ENCODE results near the gene ARIH1.
"Not testable (repeated sequence)": the region's sequence is repeated elsewhere in the genome, so short reads cannot be mapped to it uniquely, and the experiment has no call there.

The ARIH1 gene

DNA sequence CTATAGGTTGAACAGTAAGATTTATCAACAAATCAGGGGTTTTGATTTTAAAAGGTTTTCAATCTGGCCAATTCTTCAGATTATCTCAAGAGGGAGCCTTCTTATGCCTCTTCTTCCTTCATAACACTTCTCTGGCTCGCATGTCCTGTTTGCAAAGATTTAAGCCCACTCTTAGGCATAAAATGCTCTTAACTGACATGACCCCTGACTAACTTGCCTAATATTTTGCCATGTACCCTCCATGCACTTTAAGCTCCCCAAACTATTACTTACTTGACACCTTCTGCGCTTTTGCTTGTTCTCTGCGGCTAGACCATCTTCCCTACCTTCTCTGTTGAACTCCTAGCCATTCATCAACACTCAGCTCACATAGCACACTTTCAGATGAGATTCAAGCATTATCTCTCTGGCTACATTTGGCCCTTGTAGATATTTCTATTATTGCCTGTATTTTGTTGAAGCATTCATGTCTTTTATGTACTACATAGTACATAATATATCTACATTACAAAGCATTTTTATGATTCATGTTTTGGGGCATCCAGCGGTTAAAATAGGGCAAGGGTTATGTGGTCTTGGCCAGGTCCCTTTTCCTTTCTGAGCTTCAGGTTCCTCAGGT lies 1.0 kb upstream of the ARIH1 start:
- DNase-seq (ENCODE audit: low spot score in 2 of 2) (no peak), ATAC-seq (replicated peaks; ENCODE audit: extremely low read depth, poor library complexity, severe bottlenecking) (no peak)
- H3K27ac Mint-ChIP-seq (ENCODE audit: low read depth), result peak overlapping the region; percentile 79
- no peaks in the 10 kb centered on the region for H3K27me3 Mint-ChIP-seq
- peak overlapping the region; percentile 95 for H3K4me3 Mint-ChIP-seq
- peaks cover 42% of the 10 kb centered on the region for H3K4me1 Mint-ChIP-seq
- H3K36me3 Mint-ChIP-seq (ENCODE audit: insufficient read depth), result peaks cover 33% of the 10 kb centered on the region
- no peaks in the 10 kb centered on the region for H3K9me3 Mint-ChIP-seq

DNA sequence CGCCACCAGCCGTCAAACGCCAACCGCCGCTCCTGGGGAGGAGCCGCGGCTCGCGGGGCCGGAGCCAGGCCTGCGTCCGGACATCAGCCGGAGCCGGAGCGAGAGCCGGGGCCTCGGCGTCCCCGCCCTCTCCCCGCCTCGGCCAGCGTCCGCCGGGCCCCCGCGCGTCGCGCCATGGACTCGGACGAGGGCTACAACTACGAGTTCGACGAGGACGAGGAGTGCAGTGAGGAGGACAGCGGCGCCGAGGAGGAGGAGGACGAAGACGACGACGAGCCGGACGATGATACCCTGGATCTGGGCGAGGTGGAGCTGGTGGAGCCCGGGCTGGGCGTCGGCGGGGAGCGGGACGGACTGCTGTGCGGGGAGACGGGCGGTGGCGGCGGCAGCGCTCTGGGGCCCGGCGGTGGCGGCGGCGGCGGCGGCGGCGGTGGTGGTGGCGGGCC lies 359 bp downstream of the ARIH1 start:
- Mint-ChIP-seq H3K27me3 (no peaks in the 10 kb centered on the region), H3K4me3 (peak overlapping the region; percentile 95), H3K36me3 (ENCODE audit: insufficient read depth) (peaks cover 42% of the 10 kb centered on the region), H3K9me3 (no peaks in the 10 kb centered on the region), H3K4me1 (peaks cover 55% of the 10 kb centered on the region), H3K27ac (ENCODE audit: low read depth) (peak overlapping the region; percentile 79)
- ATAC-seq (replicated peaks; ENCODE audit: extremely low read depth, poor library complexity, severe bottlenecking), result peak; percentile 5
- no peak for DNase-seq (ENCODE audit: low spot score in 2 of 2)

DNA sequence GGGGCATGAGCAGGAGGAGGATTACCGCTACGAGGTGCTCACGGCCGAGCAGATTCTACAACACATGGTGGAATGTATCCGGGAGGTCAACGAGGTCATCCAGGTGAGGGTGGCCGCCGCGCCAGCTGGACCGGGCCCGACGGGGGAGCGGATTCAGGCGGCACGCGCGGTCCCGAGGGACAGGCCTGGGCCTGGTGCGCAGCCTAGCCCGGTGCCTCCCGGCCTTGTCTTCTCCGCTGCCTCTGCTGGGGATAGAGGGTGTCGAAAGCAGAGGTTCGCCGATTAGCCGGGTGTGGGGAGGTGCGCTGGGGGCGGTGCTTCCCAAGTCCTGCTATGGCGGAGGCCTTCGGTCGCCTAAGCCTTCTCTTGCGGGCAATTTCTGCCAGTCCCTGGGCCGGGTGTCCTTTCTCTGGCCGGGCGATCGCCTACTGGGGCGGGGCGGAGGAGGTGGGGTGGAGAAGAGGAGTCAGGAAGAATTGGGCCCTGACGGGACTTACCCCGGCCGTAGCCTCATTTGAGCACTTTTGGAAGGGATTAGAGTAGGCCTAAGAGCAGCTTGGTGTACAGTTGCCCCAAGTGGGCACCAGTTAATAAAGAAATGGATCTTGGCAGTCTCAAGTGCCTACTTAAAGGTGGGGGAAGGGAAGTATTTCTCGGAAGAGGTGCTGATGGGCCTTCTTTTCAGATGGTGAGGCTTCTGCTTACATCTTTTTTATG lies 940 bp downstream of the ARIH1 start:
- Mint-ChIP-seq H3K9me3 (no peaks in the 10 kb centered on the region), H3K36me3 (ENCODE audit: insufficient read depth) (peaks cover 45% of the 10 kb centered on the region), H3K27me3 (no peaks in the 10 kb centered on the region), H3K27ac (ENCODE audit: low read depth) (peak overlapping the region; percentile 79), H3K4me1 (peaks cover 55% of the 10 kb centered on the region), H3K4me3 (peak overlapping the region; percentile 95)
- ATAC-seq (replicated peaks; ENCODE audit: extremely low read depth, poor library complexity, severe bottlenecking) (peak; percentile 66), DNase-seq (ENCODE audit: low spot score in 2 of 2) (peak; percentile 70 to 81)

DNA sequence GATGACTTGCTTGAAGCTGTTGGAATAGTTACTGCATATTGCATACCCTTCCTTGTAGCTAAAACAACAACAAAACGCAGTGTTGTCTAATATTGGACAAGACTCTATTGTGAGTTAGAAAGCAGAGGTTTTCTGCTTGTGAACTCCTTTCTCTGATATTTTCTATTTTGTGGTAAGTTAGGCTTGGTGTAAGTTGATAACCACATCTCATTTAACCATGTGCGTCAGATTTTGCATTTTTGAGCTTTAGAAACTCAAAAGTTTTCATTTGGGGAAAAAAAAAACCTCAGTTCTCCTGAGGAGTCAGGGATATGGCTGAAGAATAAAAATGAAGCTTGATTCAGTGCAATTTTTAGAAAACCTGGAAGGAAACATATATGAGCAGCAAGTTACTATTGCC lies 1.5 kb downstream of the ARIH1 start:
- no peak for ATAC-seq (replicated peaks; ENCODE audit: extremely low read depth, poor library complexity, severe bottlenecking)
- DNase-seq (ENCODE audit: low spot score in 2 of 2), result no peak
- Mint-ChIP-seq H3K27ac (ENCODE audit: low read depth) (peak overlapping the region; percentile 79), H3K27me3 (no peaks in the 10 kb centered on the region), H3K9me3 (no peaks in the 10 kb centered on the region), H3K4me1 (peaks cover 59% of the 10 kb centered on the region), H3K4me3 (peak overlapping the region; percentile 95), H3K36me3 (ENCODE audit: insufficient read depth) (peaks cover 50% of the 10 kb centered on the region)

DNA sequence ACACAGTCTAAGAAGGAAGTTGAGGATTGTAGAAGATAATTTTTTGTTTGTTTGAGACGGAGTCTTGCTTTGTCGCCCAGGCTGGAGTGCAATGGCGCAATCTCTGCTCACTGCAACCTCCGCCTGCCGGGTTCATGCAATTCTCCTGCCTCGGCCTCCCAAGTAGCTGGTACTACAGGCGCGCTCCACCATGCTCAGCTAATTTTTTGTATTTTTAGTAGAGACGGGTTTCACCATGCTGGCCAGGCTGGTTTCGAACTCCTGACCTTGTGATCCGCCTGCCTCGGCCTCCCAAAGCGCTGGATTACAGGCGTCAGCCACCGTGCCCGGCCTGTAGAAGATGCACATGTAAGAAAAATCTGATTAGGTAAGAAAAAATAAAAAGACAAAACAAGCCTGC lies 2.2 kb downstream of the ARIH1 start:
- H3K27me3 Mint-ChIP-seq; DNase-seq (ENCODE audit: low spot score in 2 of 2); H3K9me3 Mint-ChIP-seq; ATAC-seq (replicated peaks; ENCODE audit: extremely low read depth, poor library complexity, severe bottlenecking): not testable (repeated sequence)
- Mint-ChIP-seq H3K36me3 (ENCODE audit: insufficient read depth) (peaks cover 52% of the 10 kb centered on the region), H3K4me1 (peaks cover 62% of the 10 kb centered on the region), H3K4me3 (peak overlapping the region; percentile 95), H3K27ac (ENCODE audit: low read depth) (peak overlapping the region; percentile 57)

DNA sequence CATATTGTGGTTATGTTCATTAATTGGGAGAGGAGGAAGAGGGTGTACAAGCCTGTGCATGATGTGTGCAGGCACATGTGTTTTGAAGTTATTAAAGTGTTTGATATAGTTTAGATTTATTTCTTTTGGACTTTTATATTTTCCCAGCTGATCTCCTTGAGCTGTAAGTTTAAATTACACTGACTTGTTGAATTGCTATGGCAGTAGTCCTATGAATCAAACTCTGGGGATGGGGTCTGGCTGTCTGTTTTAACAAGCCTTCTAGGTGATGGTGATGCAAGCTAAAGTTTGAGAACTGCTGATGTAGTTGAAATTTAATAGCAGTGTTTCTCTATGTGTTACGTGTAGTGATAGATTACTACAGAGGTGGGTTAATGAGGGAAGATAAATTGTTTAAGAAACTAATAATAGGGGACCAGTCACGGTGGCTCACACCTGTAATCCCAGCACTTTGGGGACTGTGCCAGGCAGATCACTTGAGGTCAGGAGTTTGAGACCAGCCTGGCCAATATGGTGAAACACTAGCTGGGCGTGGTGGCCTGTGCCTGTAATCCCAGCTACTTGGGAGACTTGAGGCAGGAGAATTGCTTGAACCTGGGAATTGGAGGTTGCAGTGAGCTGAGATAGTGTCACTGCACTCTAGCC lies 7.0 kb downstream of the ARIH1 start:
- peaks cover 77% of the 10 kb centered on the region for H3K4me1 Mint-ChIP-seq
- H3K36me3 Mint-ChIP-seq (ENCODE audit: insufficient read depth), result peaks cover 42% of the 10 kb centered on the region

DNA sequence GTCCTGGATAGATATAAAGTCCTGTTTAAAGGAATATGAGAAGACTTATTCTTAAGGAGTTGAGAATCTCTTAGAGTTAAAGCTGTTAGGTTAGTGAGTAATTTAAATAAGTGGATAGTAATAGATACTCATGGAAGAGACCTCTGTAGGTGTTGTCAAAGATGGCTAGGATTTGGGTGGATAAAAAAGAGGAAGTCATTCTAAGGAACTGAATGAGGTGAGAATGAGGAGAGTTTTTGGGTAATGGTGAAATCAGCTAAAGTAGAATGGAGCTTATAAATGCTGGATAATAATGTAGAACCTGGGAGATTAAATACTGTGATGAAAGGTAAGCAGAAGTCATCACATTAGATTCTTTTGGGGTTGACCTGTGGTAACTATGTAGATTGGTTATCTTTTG lies 8.1 kb downstream of the ARIH1 start:
- H3K27me3 Mint-ChIP-seq, result no peaks in the 10 kb centered on the region
- DNase-seq (ENCODE audit: low spot score in 2 of 2), result no peak
- peaks cover 69% of the 10 kb centered on the region for H3K4me1 Mint-ChIP-seq
- ATAC-seq (replicated peaks; ENCODE audit: extremely low read depth, poor library complexity, severe bottlenecking), result no peak
- peaks cover 40% of the 10 kb centered on the region for H3K36me3 Mint-ChIP-seq (ENCODE audit: insufficient read depth)
- no peaks in the 10 kb centered on the region for H3K9me3 Mint-ChIP-seq
- H3K27ac Mint-ChIP-seq (ENCODE audit: low read depth), result peak overlapping the region; percentile 20
- H3K4me3 Mint-ChIP-seq, result peak overlapping the region; percentile 33

More for the DNA sequence above, 7.0 kb downstream of the ARIH1 start:
- peak overlapping the region; percentile 44 for H3K27ac Mint-ChIP-seq (ENCODE audit: low read depth)
- no peaks in the 10 kb centered on the region for H3K27me3 Mint-ChIP-seq
- no peaks in the 10 kb centered on the region for H3K9me3 Mint-ChIP-seq
- H3K4me3 Mint-ChIP-seq, result peak overlapping the region; percentile 12
- ATAC-seq (replicated peaks; ENCODE audit: extremely low read depth, poor library complexity, severe bottlenecking) (no peak), DNase-seq (ENCODE audit: low spot score in 2 of 2) (no peak)

DNA sequence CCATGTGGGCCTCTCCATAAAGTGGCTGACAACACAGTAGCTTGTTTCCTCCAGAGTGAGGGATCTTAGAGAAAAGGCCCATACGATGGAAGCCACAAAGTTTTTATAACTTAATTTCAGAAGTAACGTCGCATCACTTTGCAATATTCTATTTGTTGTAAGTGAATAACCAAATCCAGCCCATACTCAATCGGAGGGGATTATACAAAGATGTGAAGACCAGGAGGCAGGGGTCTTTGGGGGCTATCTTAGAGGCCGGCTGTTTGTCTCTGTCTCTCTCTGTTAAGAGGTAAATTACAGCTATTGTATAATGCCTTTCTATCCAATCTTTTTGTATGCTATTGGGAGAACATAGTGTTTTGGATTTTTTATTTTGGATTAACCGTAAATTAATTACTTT lies 9.1 kb downstream of the ARIH1 start:
- peaks cover 76% of the 10 kb centered on the region for H3K4me1 Mint-ChIP-seq
- H3K36me3 Mint-ChIP-seq (ENCODE audit: insufficient read depth), result peaks cover 35% of the 10 kb centered on the region
- peak overlapping the region; percentile 29 for H3K27ac Mint-ChIP-seq (ENCODE audit: low read depth)
- no peak for ATAC-seq (replicated peaks; ENCODE audit: extremely low read depth, poor library complexity, severe bottlenecking)
- H3K27me3 Mint-ChIP-seq, result no peaks in the 10 kb centered on the region
- H3K9me3 Mint-ChIP-seq, result no peaks in the 10 kb centered on the region
- DNase-seq (ENCODE audit: low spot score in 2 of 2), result no peak
- H3K4me3 Mint-ChIP-seq, result peak overlapping the region; percentile 16

DNA sequence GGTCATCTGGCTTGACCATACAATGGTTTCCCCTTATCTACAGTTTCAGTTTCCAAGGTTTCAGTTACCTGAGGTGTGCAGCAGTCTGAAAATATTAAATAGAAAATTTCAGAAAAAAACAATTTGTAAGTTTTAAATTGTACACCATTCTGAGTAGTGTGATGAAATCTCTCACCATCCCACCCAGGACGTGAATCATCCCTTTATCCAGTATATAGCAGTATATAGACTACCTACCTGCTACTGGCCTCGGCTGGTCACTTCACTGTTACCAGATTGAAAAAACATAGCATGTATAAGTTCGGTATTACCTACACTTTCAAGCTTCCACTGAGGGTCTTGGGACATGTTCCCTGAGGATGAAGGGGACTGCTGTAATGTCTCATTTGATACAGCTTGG lies 12.0 kb downstream of the ARIH1 start:
- DNase-seq (ENCODE audit: low spot score in 2 of 2) (no peak), ATAC-seq (replicated peaks; ENCODE audit: extremely low read depth, poor library complexity, severe bottlenecking) (no peak)
- Mint-ChIP-seq H3K9me3 (no peaks in the 10 kb centered on the region), H3K27me3 (no peaks in the 10 kb centered on the region), H3K27ac (ENCODE audit: low read depth) (no peak overlapping the region), H3K4me3 (no peak overlapping the region), H3K4me1 (peaks cover 78% of the 10 kb centered on the region), H3K36me3 (ENCODE audit: insufficient read depth) (peaks cover 22% of the 10 kb centered on the region)

DNA sequence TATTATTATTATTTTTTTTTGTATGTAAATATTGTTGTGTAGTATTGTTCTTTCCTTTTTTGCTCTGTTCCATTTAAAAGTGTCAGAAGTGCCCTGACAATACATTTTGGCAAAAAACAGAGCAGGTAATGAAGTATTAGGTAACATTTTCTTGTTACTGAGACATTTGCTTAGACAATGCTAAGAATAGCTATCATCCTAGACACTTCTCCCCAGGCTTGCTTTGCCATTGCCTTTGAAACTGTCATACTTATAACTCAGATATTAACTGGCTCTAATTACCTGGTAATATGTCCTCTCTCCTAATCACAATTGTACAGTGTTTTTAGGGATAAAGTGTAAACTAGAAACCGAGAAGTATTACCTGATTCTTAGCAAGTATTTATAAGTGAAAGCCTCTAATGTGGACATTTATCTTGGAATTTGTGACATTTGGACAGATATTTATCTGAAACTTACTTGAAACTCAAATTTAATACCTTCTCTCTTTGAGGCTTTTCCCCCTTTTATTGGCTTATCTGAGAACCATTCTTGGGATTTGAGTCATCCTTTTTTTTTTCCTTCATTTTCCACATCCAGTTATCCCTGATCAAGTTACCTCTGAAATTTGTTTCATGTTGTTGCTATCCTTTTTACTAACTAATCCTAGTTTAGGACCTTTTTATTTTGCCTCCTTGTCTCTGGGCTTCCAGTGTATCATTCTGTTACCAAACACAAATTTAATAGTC lies 13.1 kb downstream of the ARIH1 start:
- no peak overlapping the region for H3K4me3 Mint-ChIP-seq
- H3K27ac Mint-ChIP-seq (ENCODE audit: low read depth), result no peak overlapping the region
- no peak for ATAC-seq (replicated peaks; ENCODE audit: extremely low read depth, poor library complexity, severe bottlenecking)
- no peak for DNase-seq (ENCODE audit: low spot score in 2 of 2)
- H3K27me3 Mint-ChIP-seq, result no peaks in the 10 kb centered on the region
- H3K4me1 Mint-ChIP-seq, result peaks cover 80% of the 10 kb centered on the region
- H3K36me3 Mint-ChIP-seq (ENCODE audit: insufficient read depth), result peaks cover 18% of the 10 kb centered on the region
- H3K9me3 Mint-ChIP-seq, result no peaks in the 10 kb centered on the region

DNA sequence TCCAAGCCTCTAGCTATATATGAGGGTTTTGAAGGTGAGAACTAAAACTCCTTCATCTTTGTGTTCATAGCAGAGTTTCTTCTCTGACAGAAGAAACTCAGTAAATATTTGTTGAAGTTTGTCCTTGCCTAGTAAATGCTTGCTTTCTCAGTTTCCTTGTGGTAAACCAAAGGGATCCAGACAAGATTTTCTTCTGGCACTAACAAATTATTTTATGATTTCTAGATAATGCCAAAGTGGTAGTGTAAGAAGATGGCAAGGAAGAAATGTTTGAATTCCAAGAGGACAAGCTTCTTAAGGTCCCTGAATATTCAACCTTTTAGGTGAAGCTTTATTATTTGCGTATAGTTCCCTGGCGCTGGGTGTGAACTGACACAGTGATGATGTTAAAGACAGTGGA lies 14.4 kb downstream of the ARIH1 start:
- peaks cover 14% of the 10 kb centered on the region for H3K36me3 Mint-ChIP-seq (ENCODE audit: insufficient read depth)
- peaks cover 75% of the 10 kb centered on the region for H3K4me1 Mint-ChIP-seq
- peak overlapping the region; percentile 2 for H3K27ac Mint-ChIP-seq (ENCODE audit: low read depth)
- H3K27me3 Mint-ChIP-seq, result no peaks in the 10 kb centered on the region
- ATAC-seq (replicated peaks; ENCODE audit: extremely low read depth, poor library complexity, severe bottlenecking), result no peak
- H3K9me3 Mint-ChIP-seq, result no peaks in the 10 kb centered on the region
- peak overlapping the region; percentile 21 for H3K4me3 Mint-ChIP-seq
- DNase-seq (ENCODE audit: low spot score in 2 of 2), result no peak

DNA sequence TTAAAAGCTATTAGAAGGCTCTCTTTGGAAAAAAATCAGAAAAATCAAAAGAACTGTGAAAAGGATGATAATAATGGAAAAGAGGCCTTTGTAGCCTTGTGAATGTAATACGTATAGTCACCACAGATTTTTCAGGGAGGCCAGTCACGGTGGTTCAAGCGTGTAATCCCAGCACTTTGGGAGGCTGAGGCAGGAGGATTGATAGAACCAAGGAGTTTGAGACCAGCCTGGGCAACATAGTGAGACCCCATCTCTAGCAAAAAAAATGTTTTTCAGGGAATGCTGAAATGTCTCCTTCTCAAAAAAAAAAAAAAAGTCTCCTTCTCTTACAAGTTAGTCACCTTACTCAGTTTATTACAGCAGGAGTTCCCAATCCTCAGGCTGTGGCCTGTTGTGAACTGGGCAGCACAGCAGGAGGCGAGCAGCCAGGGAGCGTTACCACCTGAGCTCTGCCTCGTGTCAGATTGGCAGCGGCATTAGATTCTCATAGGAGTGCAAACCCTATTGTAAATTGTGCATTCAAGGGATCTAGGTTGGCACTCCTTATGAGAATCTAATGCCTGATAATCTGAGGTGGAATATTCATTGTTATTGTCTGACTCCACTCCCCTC lies 15.9 kb downstream of the ARIH1 start:
- H3K27me3 Mint-ChIP-seq, result no peaks in the 10 kb centered on the region
- ATAC-seq (replicated peaks; ENCODE audit: extremely low read depth, poor library complexity, severe bottlenecking), result no peak

More for the DNA sequence above, 15.9 kb downstream of the ARIH1 start:
- Mint-ChIP-seq H3K4me1 (peaks cover 73% of the 10 kb centered on the region), H3K9me3 (no peaks in the 10 kb centered on the region), H3K4me3 (peak overlapping the region; percentile 7), H3K36me3 (ENCODE audit: insufficient read depth) (peaks cover 14% of the 10 kb centered on the region), H3K27ac (ENCODE audit: low read depth) (no peak overlapping the region)
- DNase-seq (ENCODE audit: low spot score in 2 of 2), result no peak
